Measurements from ENCODE around the gene CD109. TPM values are rescaled to one million over a fixed set of nuclear protein-coding genes. Genes with fewer than 3 reads are reported as not detected.
"Not testable (repeated sequence)": the region's sequence is repeated elsewhere in the genome, so short reads cannot be mapped to it uniquely, and the experiment has no call there.

CD109 gene
- total and polyA plus RNA-seq, 8 donors, result 0.23 to 2.6 (median 0.52) TPM

DNA sequence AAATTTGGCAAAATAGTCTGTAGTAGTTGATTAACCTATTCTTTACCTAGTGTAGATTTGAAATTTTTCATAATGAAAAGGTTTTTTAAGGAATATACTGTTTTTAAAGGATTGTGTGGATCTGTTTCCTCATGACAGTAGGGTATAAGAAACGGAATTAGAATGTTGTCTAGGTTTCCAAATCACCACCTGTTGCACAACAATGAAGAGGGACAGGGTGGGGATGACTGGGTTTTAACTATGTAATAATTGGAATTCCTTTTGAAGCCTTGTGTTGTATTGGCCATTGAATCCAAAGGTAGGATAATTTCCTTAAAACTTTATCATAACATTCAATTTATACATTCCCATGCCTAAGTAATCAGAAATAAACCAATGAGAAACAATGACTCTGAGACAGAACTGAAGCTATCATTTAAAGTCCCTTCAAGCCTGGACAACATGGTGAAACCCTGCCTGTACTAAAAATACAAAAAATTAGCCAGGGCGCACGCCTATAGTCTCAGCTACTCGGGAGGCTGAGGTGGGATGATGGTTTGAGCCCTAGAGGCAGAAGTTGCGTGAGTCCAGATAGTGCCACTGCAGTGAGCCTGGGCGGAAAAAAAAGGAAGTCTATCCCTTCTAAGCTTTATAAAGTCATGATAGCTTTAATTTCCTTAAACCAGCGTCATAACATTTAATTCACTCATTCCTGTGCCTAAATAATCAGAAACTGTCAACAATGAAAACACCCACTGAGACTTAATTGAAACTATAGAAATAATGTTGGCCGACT is 23.9 kb upstream of the CD109 start:
- DNase-seq (no peak), ATAC-seq (no peak), FAIRE-seq (no peak)
- intact Hi-C loops (cut with DNase I), result no loop called here
- Histone ChIP-seq H3K27ac (no peak overlapping the region), H3K27me3 (peaks cover 0 to 4% (median 0%) of the 10 kb centered on the region in 4 donors), H3K4me1 (no peaks in the 10 kb centered on the region), H3K9me3 (no peaks in the 10 kb centered on the region), H3K4me3 (no peak overlapping the region), H3K36me3 (no peaks in the 10 kb centered on the region)
- WGBS, 2 donors, result 78 to 85% methylated on average over 8 of the region's 8 CpGs
- TF ChIP-seq, protein P1, sequence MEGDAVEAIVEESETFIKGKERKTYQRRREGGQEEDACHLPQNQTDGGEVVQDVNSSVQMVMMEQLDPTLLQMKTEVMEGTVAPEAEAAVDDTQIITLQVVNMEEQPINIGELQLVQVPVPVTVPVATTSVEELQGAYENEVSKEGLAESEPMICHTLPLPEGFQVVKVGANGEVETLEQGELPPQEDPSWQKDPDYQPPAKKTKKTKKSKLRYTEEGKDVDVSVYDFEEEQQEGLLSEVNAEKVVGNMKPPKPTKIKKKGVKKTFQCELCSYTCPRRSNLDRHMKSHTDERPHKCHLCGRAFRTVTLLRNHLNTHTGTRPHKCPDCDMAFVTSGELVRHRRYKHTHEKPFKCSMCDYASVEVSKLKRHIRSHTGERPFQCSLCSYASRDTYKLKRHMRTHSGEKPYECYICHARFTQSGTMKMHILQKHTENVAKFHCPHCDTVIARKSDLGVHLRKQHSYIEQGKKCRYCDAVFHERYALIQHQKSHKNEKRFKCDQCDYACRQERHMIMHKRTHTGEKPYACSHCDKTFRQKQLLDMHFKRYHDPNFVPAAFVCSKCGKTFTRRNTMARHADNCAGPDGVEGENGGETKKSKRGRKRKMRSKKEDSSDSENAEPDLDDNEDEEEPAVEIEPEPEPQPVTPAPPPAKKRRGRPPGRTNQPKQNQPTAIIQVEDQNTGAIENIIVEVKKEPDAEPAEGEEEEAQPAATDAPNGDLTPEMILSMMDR (IDR thresholded peaks at IDR 0.05), result no peak

DNA sequence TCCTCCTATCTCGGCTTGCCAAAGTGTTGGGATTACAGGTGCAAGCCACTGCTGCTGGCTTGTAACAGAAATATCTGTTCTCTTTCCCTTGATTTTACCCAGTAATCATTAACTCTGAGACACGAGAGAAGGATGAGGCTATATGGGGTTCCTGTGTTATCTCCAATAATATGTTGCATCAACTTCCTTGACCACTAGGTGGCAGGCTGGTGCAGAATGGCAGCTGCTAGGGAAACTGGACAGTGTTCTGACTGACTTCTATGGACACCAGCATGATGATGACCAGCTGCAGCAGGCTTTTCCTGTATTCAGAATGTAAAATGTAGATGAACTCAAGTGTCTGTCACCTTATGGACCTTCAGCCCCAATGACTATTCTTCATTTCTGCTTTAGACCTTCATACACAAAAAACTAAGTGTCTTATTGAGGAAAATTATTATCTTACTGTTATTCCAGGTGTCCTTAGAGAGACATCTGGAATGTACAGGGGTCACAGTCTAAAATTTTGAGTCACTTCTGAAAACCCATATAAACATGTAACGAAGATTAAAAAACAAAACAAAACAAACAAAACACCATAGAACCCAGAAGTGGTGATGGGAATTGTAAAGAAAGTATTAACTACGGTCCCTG is 20.4 kb upstream of the CD109 start:
- no peaks in the 10 kb centered on the region for H3K27me3 ChIP-seq
- WGBS, 2 donors, result 30 to 37% methylated on average over 4 of the region's 4 CpGs
- FAIRE-seq (no peak), ATAC-seq (peak; percentile 84 to 99 (median 94)), DNase-seq (peak in 5 of 6 donors; percentile 47 to 76 (median 62))
- no peaks in the 10 kb centered on the region for H3K9me3 ChIP-seq
- H3K36me3 ChIP-seq, result no peaks in the 10 kb centered on the region
- TF ChIP-seq, protein P1 (IDR thresholded peaks at IDR 0.05), result peak; percentile 77 to 87 (median 82)
- intact Hi-C loops (cut with DNase I), result no loop called here
- H3K4me1 ChIP-seq, result no peaks in the 10 kb centered on the region
- no peak overlapping the region for H3K27ac ChIP-seq
- H3K4me3 ChIP-seq, result no peak overlapping the region

DNA sequence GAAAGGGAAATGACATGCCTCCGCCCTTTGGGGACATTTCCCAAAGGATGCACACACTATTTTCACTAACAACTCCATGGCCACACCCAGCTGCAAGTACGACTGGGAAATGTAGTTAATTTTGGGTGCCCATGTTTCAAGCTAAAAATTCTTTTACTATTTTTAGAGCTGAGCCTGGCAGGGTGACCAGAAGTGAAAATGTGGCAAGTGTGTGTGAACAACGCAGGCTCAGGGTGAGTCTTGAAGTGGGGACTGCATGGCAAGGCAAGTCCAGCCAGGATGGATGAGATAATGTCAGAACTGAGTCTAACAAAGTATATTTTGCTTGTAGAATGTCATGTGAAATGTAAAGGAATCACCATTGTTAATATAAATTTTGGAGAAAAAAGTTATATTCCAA is 17.0 kb upstream of the CD109 start:
- Histone ChIP-seq H3K4me1 (no peaks in the 10 kb centered on the region), H3K27me3 (no peaks in the 10 kb centered on the region), H3K36me3 (no peaks in the 10 kb centered on the region), H3K9me3 (no peaks in the 10 kb centered on the region), H3K4me3 (no peak overlapping the region), H3K27ac (no peak overlapping the region)
- WGBS, 2 donors, result 53 to 67% methylated on average over 3 of the region's 3 CpGs
- ATAC-seq (no peak), FAIRE-seq (no peak), DNase-seq (no peak)
- TF ChIP-seq, protein P1 (IDR thresholded peaks at IDR 0.05), result no peak
- intact Hi-C loops (cut with DNase I), result no loop called here

DNA sequence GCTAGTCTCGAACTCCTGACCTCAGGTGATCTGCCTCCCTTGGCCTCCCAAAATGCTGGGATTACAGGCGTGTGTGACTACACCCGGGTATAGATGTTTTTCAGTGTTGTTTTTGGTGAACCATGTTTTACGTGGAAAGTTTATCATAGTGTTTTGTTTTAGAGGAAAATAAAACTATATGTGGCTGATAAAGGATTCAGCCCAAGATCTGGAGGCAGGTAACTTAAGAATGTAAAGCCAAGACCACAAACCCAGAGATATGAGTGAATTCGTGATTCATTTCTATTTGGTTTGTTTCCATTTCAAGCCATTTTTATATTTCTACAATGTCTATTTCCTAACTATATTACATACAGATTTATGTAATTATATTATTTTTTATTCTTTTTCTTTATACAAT is 16.2 kb upstream of the CD109 start:
- H3K9me3 ChIP-seq; intact Hi-C loops (cut with DNase I); H3K36me3 ChIP-seq; DNase-seq; ATAC-seq; H3K27ac ChIP-seq; FAIRE-seq; H3K4me3 ChIP-seq; H3K27me3 ChIP-seq; H3K4me1 ChIP-seq: not testable (repeated sequence)
- WGBS, 2 donors, result 57 to 74% methylated on average over 5 of the region's 5 CpGs

DNA sequence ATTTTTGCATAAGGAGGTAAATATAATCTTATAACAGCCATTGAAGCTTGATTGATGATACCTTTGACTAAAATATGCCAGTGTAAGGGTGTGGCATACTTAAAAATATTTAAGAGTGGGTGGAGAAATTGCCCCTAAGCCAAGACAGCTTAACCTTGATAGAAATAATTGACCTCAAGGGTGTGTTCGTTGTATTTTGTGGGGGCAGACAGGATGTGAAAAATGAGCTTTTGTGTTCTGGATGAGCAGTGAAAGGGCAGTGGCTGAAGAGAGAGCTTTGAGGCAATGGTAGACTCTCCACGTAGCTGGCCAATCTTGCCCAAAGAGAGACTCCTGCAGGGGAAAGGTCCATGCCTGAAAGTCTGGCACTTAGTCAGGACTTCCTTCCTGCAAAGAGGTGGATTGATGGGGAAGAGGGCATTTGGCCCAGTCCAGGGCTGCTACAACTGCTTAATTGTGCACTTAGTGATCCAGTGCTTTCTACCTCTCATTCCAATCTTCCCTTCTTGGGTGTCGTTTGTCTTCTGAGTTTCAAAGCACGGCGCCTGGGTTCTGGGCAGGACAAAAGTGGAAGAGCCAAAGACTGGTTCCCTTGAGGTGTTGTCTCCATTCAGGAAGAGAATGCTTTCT is 15.6 kb upstream of the CD109 start:
- FAIRE-seq (no peak), DNase-seq (no peak), ATAC-seq (no peak)
- no peaks in the 10 kb centered on the region for H3K9me3 ChIP-seq
- TF ChIP-seq, protein P1 (IDR thresholded peaks at IDR 0.05), result no peak
- H3K27me3 ChIP-seq, result no peaks in the 10 kb centered on the region
- no peak overlapping the region for H3K4me3 ChIP-seq
- intact Hi-C loops (cut with DNase I), result no loop called here
- no peaks in the 10 kb centered on the region for H3K36me3 ChIP-seq
- H3K27ac ChIP-seq, result no peak overlapping the region
- no peaks in the 10 kb centered on the region for H3K4me1 ChIP-seq
- 44 to 58% methylated on average over 5 of the region's 5 CpGs for WGBS, 2 donors

DNA sequence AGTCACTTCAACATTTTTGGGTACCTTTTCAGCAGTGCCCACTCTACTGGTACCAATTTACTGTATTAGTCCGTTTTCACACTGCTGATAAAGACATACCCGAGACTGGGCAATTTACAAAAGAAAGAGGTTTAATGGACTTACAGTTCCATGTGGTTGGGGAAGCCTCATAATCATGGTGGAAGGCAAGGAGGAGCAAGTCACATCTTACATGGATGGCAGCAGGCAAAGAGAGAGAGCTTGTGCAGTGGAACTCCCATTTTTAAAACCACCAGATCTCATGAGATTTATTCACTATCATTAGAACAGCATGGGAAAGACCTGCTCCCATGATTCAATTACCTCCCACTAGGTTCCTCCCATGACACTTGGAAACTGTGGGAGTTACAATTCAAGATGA is 12.4 kb upstream of the CD109 start:
- H3K4me1 ChIP-seq; ATAC-seq; H3K27ac ChIP-seq; intact Hi-C loops (cut with DNase I); H3K9me3 ChIP-seq; H3K36me3 ChIP-seq; H3K4me3 ChIP-seq; DNase-seq; H3K27me3 ChIP-seq; FAIRE-seq: not testable (repeated sequence)
- 48 to 66% methylated on average over 2 of the region's 2 CpGs for WGBS, 2 donors

Data from pancreas (tissue), 10 donors.